ENCODE results near the gene SLC30A3.

DNA sequence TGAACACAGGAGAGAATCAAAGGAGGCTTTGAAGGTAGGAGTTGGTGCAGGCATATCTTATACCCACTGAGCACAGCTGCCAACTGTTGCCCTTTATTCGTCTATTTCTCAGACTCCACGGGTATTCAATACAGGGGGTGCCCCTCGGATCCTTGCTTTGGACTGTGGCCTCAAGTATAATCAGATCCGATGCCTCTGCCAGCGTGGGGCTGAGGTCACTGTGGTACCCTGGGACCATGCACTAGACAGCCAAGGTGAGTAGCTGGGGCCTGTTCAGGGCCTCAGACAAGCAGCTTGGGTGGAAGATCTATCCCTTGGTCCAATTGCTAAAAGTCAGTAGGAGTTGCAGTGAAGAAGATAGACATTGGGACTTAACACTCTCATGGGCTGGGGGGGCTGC is 40.4 kb downstream of the SLC30A3 start:
- TF ChIP-seq, protein P1, sequence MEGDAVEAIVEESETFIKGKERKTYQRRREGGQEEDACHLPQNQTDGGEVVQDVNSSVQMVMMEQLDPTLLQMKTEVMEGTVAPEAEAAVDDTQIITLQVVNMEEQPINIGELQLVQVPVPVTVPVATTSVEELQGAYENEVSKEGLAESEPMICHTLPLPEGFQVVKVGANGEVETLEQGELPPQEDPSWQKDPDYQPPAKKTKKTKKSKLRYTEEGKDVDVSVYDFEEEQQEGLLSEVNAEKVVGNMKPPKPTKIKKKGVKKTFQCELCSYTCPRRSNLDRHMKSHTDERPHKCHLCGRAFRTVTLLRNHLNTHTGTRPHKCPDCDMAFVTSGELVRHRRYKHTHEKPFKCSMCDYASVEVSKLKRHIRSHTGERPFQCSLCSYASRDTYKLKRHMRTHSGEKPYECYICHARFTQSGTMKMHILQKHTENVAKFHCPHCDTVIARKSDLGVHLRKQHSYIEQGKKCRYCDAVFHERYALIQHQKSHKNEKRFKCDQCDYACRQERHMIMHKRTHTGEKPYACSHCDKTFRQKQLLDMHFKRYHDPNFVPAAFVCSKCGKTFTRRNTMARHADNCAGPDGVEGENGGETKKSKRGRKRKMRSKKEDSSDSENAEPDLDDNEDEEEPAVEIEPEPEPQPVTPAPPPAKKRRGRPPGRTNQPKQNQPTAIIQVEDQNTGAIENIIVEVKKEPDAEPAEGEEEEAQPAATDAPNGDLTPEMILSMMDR (IDR thresholded peaks at IDR 0.05): no peak
- TF ChIP-seq POLR2A (IDR thresholded peaks at IDR 0.05) (no peak), EP300 (IDR thresholded peaks at IDR 0.05) (no peak)

Measured in tibial nerve (tissue), 4 donors.